Measurements from ENCODE around the gene SPPL3.

The SPPL3 gene

DNA sequence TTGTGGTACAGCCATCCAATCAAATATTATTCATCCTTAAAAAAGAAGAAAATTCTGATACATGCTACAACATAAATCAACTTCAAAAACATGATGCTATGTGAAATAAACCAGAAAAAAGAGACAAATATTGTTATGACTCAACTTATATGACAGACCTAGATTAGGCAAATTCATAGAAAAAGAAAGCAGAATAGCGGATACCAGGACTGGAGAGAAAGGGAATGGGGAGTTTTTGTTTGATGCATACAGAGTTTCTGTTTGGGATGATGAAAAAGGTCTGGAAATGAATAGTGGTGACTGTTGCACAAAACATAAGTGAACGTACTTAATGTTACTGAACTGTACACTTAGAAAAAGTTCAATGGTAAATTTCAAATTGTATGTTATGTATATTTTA, 82.3 kb downstream of the SPPL3 start:
- H3K4me3 ChIP-seq (replicated peaks; ENCODE audit: low read depth, low read length) = no peak overlapping the region
- no peaks in the 10 kb centered on the region for H3K36me3 ChIP-seq (ENCODE audit: control insufficient read depth, insufficient read depth, low read length)
- TF ChIP-seq, protein P1, sequence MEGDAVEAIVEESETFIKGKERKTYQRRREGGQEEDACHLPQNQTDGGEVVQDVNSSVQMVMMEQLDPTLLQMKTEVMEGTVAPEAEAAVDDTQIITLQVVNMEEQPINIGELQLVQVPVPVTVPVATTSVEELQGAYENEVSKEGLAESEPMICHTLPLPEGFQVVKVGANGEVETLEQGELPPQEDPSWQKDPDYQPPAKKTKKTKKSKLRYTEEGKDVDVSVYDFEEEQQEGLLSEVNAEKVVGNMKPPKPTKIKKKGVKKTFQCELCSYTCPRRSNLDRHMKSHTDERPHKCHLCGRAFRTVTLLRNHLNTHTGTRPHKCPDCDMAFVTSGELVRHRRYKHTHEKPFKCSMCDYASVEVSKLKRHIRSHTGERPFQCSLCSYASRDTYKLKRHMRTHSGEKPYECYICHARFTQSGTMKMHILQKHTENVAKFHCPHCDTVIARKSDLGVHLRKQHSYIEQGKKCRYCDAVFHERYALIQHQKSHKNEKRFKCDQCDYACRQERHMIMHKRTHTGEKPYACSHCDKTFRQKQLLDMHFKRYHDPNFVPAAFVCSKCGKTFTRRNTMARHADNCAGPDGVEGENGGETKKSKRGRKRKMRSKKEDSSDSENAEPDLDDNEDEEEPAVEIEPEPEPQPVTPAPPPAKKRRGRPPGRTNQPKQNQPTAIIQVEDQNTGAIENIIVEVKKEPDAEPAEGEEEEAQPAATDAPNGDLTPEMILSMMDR (IDR thresholded peaks at IDR 0.05; ENCODE audit: insufficient read depth, low read length, poor library complexity, severe bottlenecking) = no peak
- no peaks in the 10 kb centered on the region for H3K27me3 ChIP-seq (replicated peaks; ENCODE audit: control insufficient read depth, insufficient read depth, low read length)
- no peak for DNase-seq (ENCODE audit: extremely low read depth, insufficient read length)

DNA sequence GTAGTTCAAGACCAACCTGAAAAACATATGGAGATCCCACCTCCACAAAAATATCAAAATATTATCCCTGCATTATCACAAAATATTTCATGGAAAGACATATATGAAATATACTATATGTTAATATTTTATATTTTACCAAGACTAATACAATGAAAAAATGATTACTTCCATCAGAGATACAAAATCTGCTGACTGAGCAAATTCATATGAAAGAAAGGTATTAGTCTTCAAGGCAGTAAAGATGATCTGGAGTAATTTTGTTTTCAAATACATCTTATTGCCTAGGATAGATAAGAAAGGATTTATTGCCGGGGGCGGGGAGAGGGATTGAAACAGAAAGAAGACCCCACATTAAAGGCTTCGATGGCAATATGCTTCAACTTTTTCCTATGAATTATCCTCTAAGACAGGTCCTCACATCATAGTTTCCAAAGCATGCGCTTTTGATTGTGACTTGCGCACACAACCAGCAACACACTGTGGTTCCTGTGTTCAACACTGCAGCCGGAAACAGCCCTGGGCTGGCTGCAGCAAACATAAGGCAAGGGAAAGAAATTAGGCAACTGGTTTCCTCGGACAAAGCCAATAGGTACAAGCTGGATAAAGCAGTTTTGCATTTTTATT, 83.2 kb downstream of the SPPL3 start:
- TF ChIP-seq, protein P1 (IDR thresholded peaks at IDR 0.05; ENCODE audit: insufficient read depth, low read length, poor library complexity, severe bottlenecking) = no peak
- DNase-seq (ENCODE audit: extremely low read depth, insufficient read length) = no peak
- Histone ChIP-seq H3K4me3 (replicated peaks; ENCODE audit: low read depth, low read length) (no peak overlapping the region), H3K27me3 (replicated peaks; ENCODE audit: control insufficient read depth, insufficient read depth, low read length) (no peaks in the 10 kb centered on the region), H3K36me3 (ENCODE audit: control insufficient read depth, insufficient read depth, low read length) (no peaks in the 10 kb centered on the region)

DNA sequence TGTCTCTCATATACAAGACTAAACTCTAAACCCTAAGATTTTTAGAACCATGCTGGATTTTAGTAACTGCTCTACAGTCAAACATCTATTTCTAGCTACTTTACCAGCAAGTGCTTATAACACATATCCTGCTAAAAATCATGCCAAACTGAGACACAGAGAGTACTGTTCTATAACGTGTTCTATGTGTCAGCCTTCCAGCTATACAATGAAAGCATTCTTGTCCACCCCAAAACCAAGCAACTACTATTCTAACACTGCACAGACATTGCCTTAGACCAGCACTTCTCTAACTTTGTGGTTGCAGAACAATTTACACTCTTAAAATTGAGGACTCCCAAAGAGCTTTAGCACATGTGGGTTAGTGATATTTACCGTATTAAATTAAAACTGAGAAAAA, 85.7 kb downstream of the SPPL3 start:
- TF ChIP-seq, protein P1 (IDR thresholded peaks at IDR 0.05; ENCODE audit: insufficient read depth, low read length, poor library complexity, severe bottlenecking) = no peak
- no peaks in the 10 kb centered on the region for H3K36me3 ChIP-seq (ENCODE audit: control insufficient read depth, insufficient read depth, low read length)
- no peaks in the 10 kb centered on the region for H3K27me3 ChIP-seq (replicated peaks; ENCODE audit: control insufficient read depth, insufficient read depth, low read length)
- no peak overlapping the region for H3K4me3 ChIP-seq (replicated peaks; ENCODE audit: low read depth, low read length)
- DNase-seq (ENCODE audit: extremely low read depth, insufficient read length) = no peak

DNA sequence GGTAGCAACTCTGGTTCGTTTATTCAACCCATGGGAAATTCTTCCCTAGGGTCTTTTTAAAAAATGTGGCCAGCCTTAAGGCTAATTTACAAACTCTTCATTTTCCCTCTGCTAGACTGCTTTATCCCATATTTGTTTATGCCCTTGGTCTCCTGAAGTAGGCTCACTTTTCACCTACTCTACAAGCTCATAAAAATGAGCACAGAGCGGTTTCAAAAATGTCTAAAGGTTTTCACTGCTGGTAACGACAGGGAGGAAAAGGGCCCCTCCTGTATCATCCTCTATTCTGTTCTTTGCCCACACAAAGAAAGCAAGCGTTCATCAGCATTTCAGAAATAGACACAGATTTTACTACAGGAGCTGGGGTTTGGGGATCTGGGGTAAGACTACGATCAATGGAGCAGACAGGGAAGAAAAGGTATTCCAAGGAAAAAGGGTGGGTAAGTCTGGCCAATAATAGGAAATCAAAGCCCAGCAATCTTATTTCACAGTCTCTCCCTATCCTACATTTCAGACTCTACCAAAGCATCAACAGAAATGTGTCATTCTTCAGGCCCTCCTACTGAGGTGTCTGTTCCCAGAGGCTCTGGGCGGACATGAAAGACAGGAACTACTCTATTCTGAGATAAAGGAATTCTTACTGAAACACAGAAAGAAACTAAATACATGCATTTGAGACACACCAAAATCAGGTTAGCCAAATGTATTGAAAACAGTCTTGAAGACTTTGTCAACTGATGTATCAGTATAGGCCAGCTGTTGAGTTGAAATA, 86.4 kb downstream of the SPPL3 start:
- H3K4me3 ChIP-seq (replicated peaks; ENCODE audit: low read depth, low read length) = no peak overlapping the region
- no peak for DNase-seq (ENCODE audit: extremely low read depth, insufficient read length)

DNA sequence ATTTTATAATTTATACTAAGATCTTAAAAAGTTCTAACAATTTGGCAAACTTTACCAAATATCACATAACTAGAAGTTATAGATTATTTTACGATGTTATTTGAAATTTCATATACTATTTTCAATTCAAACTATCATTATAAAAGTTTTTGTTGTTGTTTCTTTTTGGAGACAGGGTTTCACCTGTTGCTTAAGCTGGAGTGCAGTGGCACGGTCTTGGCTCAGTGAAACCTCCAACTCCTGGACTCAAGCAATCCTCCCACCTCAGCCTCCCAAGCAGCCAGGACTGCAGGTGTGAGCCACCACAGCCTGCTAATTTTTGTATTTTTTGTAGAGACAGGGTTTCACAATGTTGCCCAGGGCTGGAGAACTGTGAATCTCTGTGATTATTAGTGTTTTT, 87.8 kb downstream of the SPPL3 start:
- TF ChIP-seq, protein P1 (IDR thresholded peaks at IDR 0.05; ENCODE audit: insufficient read depth, low read length, poor library complexity, severe bottlenecking) = no peak
- Histone ChIP-seq H3K27me3 (replicated peaks; ENCODE audit: control insufficient read depth, insufficient read depth, low read length) (no peaks in the 10 kb centered on the region), H3K36me3 (ENCODE audit: control insufficient read depth, insufficient read depth, low read length) (no peaks in the 10 kb centered on the region), H3K4me3 (replicated peaks; ENCODE audit: low read depth, low read length) (no peak overlapping the region)
- DNase-seq (ENCODE audit: extremely low read depth, insufficient read length) = no peak

More for the DNA sequence above, 86.4 kb downstream of the SPPL3 start:
- Histone ChIP-seq H3K27me3 (replicated peaks; ENCODE audit: control insufficient read depth, insufficient read depth, low read length) (no peaks in the 10 kb centered on the region), H3K36me3 (ENCODE audit: control insufficient read depth, insufficient read depth, low read length) (no peaks in the 10 kb centered on the region)
- TF ChIP-seq, protein P1 (IDR thresholded peaks at IDR 0.05; ENCODE audit: insufficient read depth, low read length, poor library complexity, severe bottlenecking) = no peak
